Endothelial cell of umbilical vein (primary cell): ENCODE measurements around the gene RTKN. TPM values are rescaled to one million over a fixed set of nuclear protein-coding genes. Genes with fewer than 3 reads are reported as not detected.
"Not testable (repeated sequence)": the region's sequence is repeated elsewhere in the genome, so short reads cannot be mapped to it uniquely, and the experiment has no call there.

ENCODE experiments used
- BruUV-seq: library from RNA; stranded (reverse); fragments of 400-500 nt; replicated peaks from 2 replicates; lab custom pipeline; 2021; lab: Mats Ljungman, UMichigan
- CTCF ChIA-PET: fragments of 300-600, 350-600 bp; sonication (Branson Sonifier 250); formaldehyde crosslinking; loops from one replicate; lab custom pipeline; 2021; ENCODE audit warnings: antibody characterized with exemption, inconsistent platforms; lab: Charles Lee
- POLR2A ChIA-PET: fragments of 300-600, 350-600 bp; sonication (Branson Sonifier 250); formaldehyde crosslinking; loops from one replicate; lab custom pipeline; 2021; ENCODE audit warnings: antibody characterized with exemption, inconsistent platforms; lab: Charles Lee
- DNase-seq: peaks from one replicate; pipeline ENCODE4 v3.0.0-alpha.2; 2011; ENCODE audit warnings: low read depth, low spot score
- FAIRE-seq: peaks from 2 replicates; lab custom pipeline; 2011; peaks lifted over from hg19 to GRCh38; lab: Jason Lieb, UNC
- H2AFZ ChIP-seq: 2 replicates; pipeline ENCODE4 v1.6.0; 2012; ENCODE audit warnings: low read depth, low read length, control low read depth, inconsistent platforms
- H3K27ac ChIP-seq: 2 replicates; pipeline ENCODE4 v1.5.1; 2011; ENCODE audit warnings: low read depth, mild to moderate bottlenecking, control low read depth, low read length, moderate library complexity; ENCODE audit not compliant: insufficient read depth
- H3K27me3 ChIP-seq, 2 experiments: 2 replicates each; pipeline versions ENCODE4 v1.6.0 to v1.6.1; 2011; ENCODE audit warnings: low read length in 2 of 2, mixed read lengths in 1 of 2; ENCODE audit not compliant: control insufficient read depth in 2 of 2, insufficient read depth in 2 of 2
- H3K36me3 ChIP-seq, 2 experiments: 2 replicates in 1 of 2; 3 replicates in 1 of 2; pipeline ENCODE4 v1.5.1; 2011; ENCODE audit warnings: low read length in 2 of 2, mild to moderate bottlenecking in 1 of 2, moderate library complexity in 1 of 2; ENCODE audit not compliant: control insufficient read depth in 2 of 2, insufficient read depth in 2 of 2; ENCODE audit errors: extremely low read depth in 1 of 2
- H3K4me1 ChIP-seq: 3 replicates; pipeline ENCODE4 v1.5.1; 2011; ENCODE audit warnings: mild to moderate bottlenecking, low read length; ENCODE audit not compliant: control insufficient read depth, insufficient read depth; ENCODE audit errors: extremely low read depth
- H3K4me2 ChIP-seq: 2 replicates; pipeline ENCODE4 v1.6.1; 2011; ENCODE audit warnings: low read length, control low read depth, mixed read lengths; ENCODE audit not compliant: insufficient read depth
- H3K4me3 ChIP-seq, 3 experiments: fragments of 200-600 bp in 1 of 3; sonication (generic), shearing (Covaris generic) in 1 of 3; replicated peaks in 1 of 3; 2 replicates each; pipeline ENCODE4 v1.5.1; 2011 to 2016; ENCODE audit warnings: control low read depth in 3 of 3, low read length in 3 of 3, mild to moderate bottlenecking in 2 of 3, inconsistent platforms in 1 of 3, low read depth in 1 of 3, moderate library complexity in 1 of 3; ENCODE audit not compliant: insufficient read depth in 1 of 3
- H3K79me2 ChIP-seq: 2 replicates; pipeline ENCODE4 v1.6.0; 2012; ENCODE audit warnings: low read length, inconsistent platforms; ENCODE audit not compliant: control insufficient read depth, insufficient read depth
- H3K9ac ChIP-seq: replicated peaks from 2 replicates; pipeline ENCODE3; 2011; ENCODE audit warnings: low read length, control low read depth; ENCODE audit not compliant: insufficient read depth; ENCODE audit errors: extremely low read depth
- H3K9me1 ChIP-seq: replicated peaks from 3 replicates; pipeline ENCODE4 v1.6.0; 2011; ENCODE audit warnings: mild to moderate bottlenecking, low read length; ENCODE audit not compliant: control insufficient read depth, insufficient read depth; ENCODE audit errors: extremely low read depth
- H3K9me3 ChIP-seq: replicated peaks from 2 replicates; pipeline ENCODE4 v1.5.1; 2012; ENCODE audit warnings: low read length, inconsistent platforms; ENCODE audit not compliant: control insufficient read depth, insufficient read depth
- H4K20me1 ChIP-seq: replicated peaks from 2 replicates; pipeline ENCODE3; 2011; ENCODE audit warnings: mild to moderate bottlenecking, low read length; ENCODE audit not compliant: control insufficient read depth, insufficient read depth; ENCODE audit errors: extremely low read depth
- EZH2 ChIP-seq: IDR thresholded peaks from 2 replicates; pipeline ENCODE4 v1.6.1; 2012; ENCODE audit warnings: borderline replicate concordance, low read depth, mild to moderate bottlenecking, moderate library complexity, low read length, inconsistent platforms; ENCODE audit not compliant: severe bottlenecking
- MYC ChIP-seq: IDR thresholded peaks from one replicate; pipeline ENCODE4 v1.6.1; 2011; ENCODE audit warnings: mild to moderate bottlenecking, low read depth, low read length
- POLR2AphosphoS5 ChIP-seq: IDR thresholded peaks from 2 replicates; pipeline ENCODE4 v1.6.1; 2012; ENCODE audit warnings: low read depth, mild to moderate bottlenecking, control low read depth, low read length, moderate library complexity; ENCODE audit not compliant: insufficient read depth
- dilution Hi-C: fragments of 300-500 bp; cut with MboI; formaldehyde crosslinking; loops from one replicate; pipeline ENCODE4 v1.15.0; 2019; ENCODE audit warnings: low sequenced_read_pairs; ENCODE audit not compliant: extremely low pct_ligation_motif_present
- intact Hi-C: fragments of 100-400 bp; cut with micrococcal nuclease; formaldehyde crosslinking; loops from one replicate; pipeline ENCODE4 v1.10.0; 2022
- polyA plus RNA-seq, 4 experiments: library from polyadenylated mRNA; depleted of rRNA in 3 of 4; stranded (reverse) in 3 of 4; unstranded in 1 of 4; fragments of >200 nt; gene quantifications; 2 replicates each; pipeline versions ENCODE4 v1.2.1 to v1.2.3, GENCODE V29; 2011 to 2012; ENCODE audit warnings: missing spikeins in 1 of 4
- total RNA-seq: library from RNA; stranded (reverse); gene quantifications from 2 replicates; pipeline ENCODE4 v1.2.3, GENCODE V29; 2021
- TF ChIP-seq, protein P1 (sequence below): IDR thresholded peaks from 2 replicates; pipeline ENCODE4 v1.6.1; 2011; ENCODE audit not compliant: insufficient read depth, insufficient read length

Gene RTKN
- total and polyA plus RNA-seq, 2 donors (not counting 3 experiments of a cell fraction or from before 2014, with no cell fraction given), result 20.0 to 20.7 TPM

DNA sequence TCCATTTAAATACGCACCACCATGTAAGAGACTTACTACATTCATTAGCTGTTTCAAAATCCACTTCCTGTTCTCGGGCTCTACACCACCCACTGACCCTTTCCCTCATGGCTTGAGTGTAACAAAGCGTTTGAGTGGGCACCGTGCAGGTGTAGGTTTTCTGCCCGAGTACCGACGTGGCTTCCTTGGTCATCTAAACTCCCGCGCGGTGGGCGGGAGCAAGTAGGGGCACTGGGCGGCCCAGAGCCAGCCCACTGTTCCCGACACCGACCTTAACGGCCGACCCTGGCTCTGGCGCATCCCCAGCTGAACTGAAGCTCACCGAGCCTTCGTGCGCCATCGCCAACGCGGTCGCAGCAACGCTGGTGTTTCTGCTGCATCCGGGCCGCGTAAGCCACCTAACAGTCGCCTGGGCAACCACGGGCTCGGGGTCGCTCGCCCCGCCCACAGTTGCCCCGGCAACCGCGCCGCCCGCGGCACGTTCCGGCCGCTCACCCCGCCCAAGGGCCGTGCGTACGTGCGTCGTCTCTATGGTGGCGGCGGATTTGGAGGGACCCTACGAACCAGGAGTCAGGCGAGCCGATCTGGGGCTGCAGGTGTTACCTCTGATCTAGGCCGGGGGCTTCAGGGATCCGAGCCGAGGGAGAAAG lies 20.4 kb downstream of the RTKN start, which contains the start of the genes C2orf81 and WDR54:
C2orf81 (minus strand) TSS at position 399 of the 650 bp plus-strand sequence; CDS start at position 340, 59 bp downstream.
WDR54 (plus strand) TSS at position 510 of the 650 bp plus-strand sequence. CDS start 424 bp downstream, outside the sequence.
- POLR2A ChIA-PET, result interaction anchor here (1.1 kb wide), 1 partner anchor 19 kb away, joined by 3 read pairs; no protein-coding TSS in a partner anchor
- CTCF ChIA-PET, result interaction anchor here (2.2 kb wide), 1 partner anchor 30 kb away, joined by 7 read pairs; no protein-coding TSS in a partner anchor
- H4K20me1 ChIP-seq, result no peaks in the 10 kb centered on the region
- H3K27ac ChIP-seq, result no peak within 1 kb of the TSS
- no peaks in the 10 kb centered on the region for H3K9me1 ChIP-seq
- H3K9ac ChIP-seq, result peak within 1 kb of the TSS; percentile 20
- no peaks in the 10 kb centered on the region for H3K79me2 ChIP-seq
- peaks cover 7 to 14% of the 10 kb centered on the region in 2 experiments for H3K27me3 ChIP-seq
- H3K36me3 ChIP-seq, result peaks cover 0 to 8% of the 10 kb centered on the region in 2 experiments
- peak within 1 kb of the TSS; percentile 43 to 73 (median 66) for H3K4me3 ChIP-seq
- peak within 1 kb of the TSS; percentile 69 for H3K4me2 ChIP-seq
- FAIRE-seq, result peak; percentile 94
- H3K9me3 ChIP-seq, result no peaks in the 10 kb centered on the region
- peak within 1 kb of the TSS; percentile 87 for H2AFZ ChIP-seq
- intact Hi-C loops (loop anchor here (1.0 kb wide), 2 partner anchors 19 to 33 kb away; no protein-coding TSS in a partner anchor), dilution Hi-C loops (no loop called here)
- peaks cover 9% of the 10 kb centered on the region for H3K4me1 ChIP-seq
- no TSS peak for BruUV-seq
- TF ChIP-seq POLR2AphosphoS5, result peak; percentile 38
- TF ChIP-seq EZH2, result peak; percentile 40
- no peak for TF ChIP-seq MYC
- TF ChIP-seq, protein P1, sequence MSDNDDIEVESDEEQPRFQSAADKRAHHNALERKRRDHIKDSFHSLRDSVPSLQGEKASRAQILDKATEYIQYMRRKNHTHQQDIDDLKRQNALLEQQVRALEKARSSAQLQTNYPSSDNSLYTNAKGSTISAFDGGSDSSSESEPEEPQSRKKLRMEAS, result peak; percentile 91
- peak; percentile 86 for DNase-seq

DNA sequence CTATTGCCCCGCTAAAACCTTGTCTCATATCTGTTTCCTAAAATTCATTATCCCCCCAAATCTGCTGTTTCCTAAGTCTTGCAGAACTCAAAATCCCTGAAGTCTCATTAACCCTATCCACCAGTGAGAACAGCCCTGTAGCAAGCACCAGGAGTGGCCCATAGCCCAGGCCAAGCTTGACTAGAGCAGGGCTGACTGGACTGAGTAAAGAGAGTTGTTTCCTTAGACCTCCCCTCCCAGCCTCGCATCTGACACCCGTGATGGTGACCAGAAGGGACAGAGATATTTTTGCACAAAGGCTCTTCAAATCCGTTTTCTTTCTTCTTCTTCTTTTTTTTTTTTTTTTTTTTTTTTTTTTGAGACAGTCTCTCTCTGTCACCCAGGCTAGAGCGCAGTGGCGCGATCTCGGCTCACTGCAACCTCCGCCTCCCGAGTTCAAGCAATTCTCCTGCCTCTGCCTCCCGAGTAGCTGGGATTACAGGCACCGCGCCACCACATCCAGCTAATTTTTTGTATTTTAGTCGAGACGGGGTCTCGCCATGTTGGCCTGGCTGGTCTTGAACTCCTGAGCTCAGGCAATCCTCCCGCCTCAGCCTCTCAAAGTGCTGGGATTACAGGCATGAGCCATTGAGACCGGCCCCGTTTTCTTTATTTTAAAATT lies 21.2 kb downstream of the RTKN start:
- DNase-seq, dilution Hi-C loops, H3K4me2 ChIP-seq, H3K27ac ChIP-seq, H3K36me3 ChIP-seq, FAIRE-seq, H3K9me3 ChIP-seq, H3K4me3 ChIP-seq, H3K9me1 ChIP-seq, H2AFZ ChIP-seq, BruUV-seq, POLR2A ChIA-PET, H4K20me1 ChIP-seq, H3K79me2 ChIP-seq, H3K9ac ChIP-seq: not testable (repeated sequence)
- intact Hi-C loops, result loop anchor here (1.0 kb wide), 2 partner anchors 20 to 34 kb away; no protein-coding TSS in a partner anchor
- peaks cover 15 to 19% of the 10 kb centered on the region in 2 experiments for H3K27me3 ChIP-seq
- H3K4me1 ChIP-seq, result peaks cover 11% of the 10 kb centered on the region
- CTCF ChIA-PET, result interaction anchor here (0.7 to 2.2 kb wide), 2 partner anchors 29 to 45 kb away, joined by 4 to 7 read pairs; partner anchors contain the start of gene MOGS
